ENCODE results near the gene SFRP2. TPM values are rescaled to one million over a fixed set of nuclear protein-coding genes. Genes with fewer than 3 reads are reported as not detected.

The SFRP2 gene
- total RNA-seq, 2 donors from 2014 or later = 11.9 to 12.5 TPM

- intact Hi-C loops (cut with DNase I) = no loop called here
- TF ChIP-seq POLR2A (IDR thresholded peaks at IDR 0.05) (no peak), CTCF (IDR thresholded peaks at IDR 0.05) (no peak)
- Histone ChIP-seq H3K4me3 (no peak overlapping the region), H3K27me3 (no peaks in the 10 kb centered on the region), H3K27ac (no peak overlapping the region), H3K4me1 (peaks cover 3% of the 10 kb centered on the region), H3K9me3 (no peaks in the 10 kb centered on the region), H3K36me3 (replicated peaks in 1 of 2; ENCODE audit: insufficient read depth in 1 of 2, low read depth in 2 of 2) (no peaks in the 10 kb centered on the region)
- WGBS, 2 donors = 23 to 24% methylated on average over 3 of the region's 3 CpGs
- no peak for ATAC-seq
- no peak for DNase-seq
Measured at GRCh38 chr4:153804722-153805121, 15.8 kb upstream of the SFRP2 start.

- ATAC-seq (no peak), DNase-seq (no peak)
- intact Hi-C loops (cut with DNase I) = no loop called here
- H3K27me3 ChIP-seq = no peaks in the 10 kb centered on the region
- TF ChIP-seq POLR2A (IDR thresholded peaks at IDR 0.05) (no peak), CTCF (IDR thresholded peaks at IDR 0.05) (no peak)
- no peaks in the 10 kb centered on the region for H3K9me3 ChIP-seq
- peaks cover 8% of the 10 kb centered on the region for H3K4me1 ChIP-seq
- no peak overlapping the region for H3K27ac ChIP-seq
- WGBS, 2 donors = 16 to 19% methylated on average over 2 of the region's 2 CpGs
- no peaks in the 10 kb centered on the region for H3K36me3 ChIP-seq (replicated peaks in 1 of 2; ENCODE audit: insufficient read depth in 1 of 2, low read depth in 2 of 2)
- H3K4me3 ChIP-seq = no peak overlapping the region
Measured at GRCh38 chr4:153799694-153800074, 10.8 kb upstream of the SFRP2 start.

GRCh38 chr4:153798901-153799693 is 10.2 kb upstream of the SFRP2 start:
- Histone ChIP-seq H3K4me3 (no peak overlapping the region), H3K36me3 (replicated peaks in 1 of 2; ENCODE audit: insufficient read depth in 1 of 2, low read depth in 2 of 2) (no peaks in the 10 kb centered on the region), H3K27me3 (no peaks in the 10 kb centered on the region), H3K4me1 (peaks cover 8% of the 10 kb centered on the region), H3K9me3 (no peaks in the 10 kb centered on the region), H3K27ac (no peak overlapping the region)
- WGBS, 2 donors = 88 to 92% methylated on average over 3 of the region's 3 CpGs
- DNase-seq = no peak
- no peak for ATAC-seq
- TF ChIP-seq CTCF (IDR thresholded peaks at IDR 0.05) (no peak), POLR2A (IDR thresholded peaks at IDR 0.05) (no peak)
- intact Hi-C loops (cut with DNase I) = no loop called here

DNA sequence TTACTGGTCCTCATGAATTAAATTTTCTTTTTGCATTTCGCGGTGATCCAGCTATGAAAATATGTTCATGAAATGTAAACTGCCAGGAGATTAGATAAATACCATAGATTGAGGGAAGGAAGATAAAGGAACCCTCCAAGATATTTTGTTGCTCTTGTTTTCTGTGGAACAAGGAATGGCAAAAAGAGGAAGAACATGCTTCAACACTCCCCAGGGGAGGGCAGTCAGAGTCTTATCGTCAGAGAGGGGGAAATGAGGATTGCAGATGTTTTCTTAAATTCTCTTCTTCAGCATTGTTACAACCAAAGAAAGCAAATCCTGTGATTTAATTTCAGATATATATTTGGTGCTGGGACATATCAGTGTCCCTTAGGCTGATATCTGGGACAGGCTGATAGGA is 9.5 kb upstream of the SFRP2 start:
- no peak for TF ChIP-seq CTCF (IDR thresholded peaks at IDR 0.05)
- no peak for TF ChIP-seq POLR2A (IDR thresholded peaks at IDR 0.05)
- no peak for ATAC-seq
- 60 to 76% methylated on average over 3 of the region's 3 CpGs for WGBS, 2 donors
- Histone ChIP-seq H3K36me3 (replicated peaks in 1 of 2; ENCODE audit: insufficient read depth in 1 of 2, low read depth in 2 of 2) (no peaks in the 10 kb centered on the region), H3K4me3 (no peak overlapping the region), H3K27ac (no peak overlapping the region), H3K27me3 (no peaks in the 10 kb centered on the region), H3K4me1 (peaks cover 8% of the 10 kb centered on the region), H3K9me3 (no peaks in the 10 kb centered on the region)
- DNase-seq = no peak
- intact Hi-C loops (cut with DNase I) = no loop called here

DNA sequence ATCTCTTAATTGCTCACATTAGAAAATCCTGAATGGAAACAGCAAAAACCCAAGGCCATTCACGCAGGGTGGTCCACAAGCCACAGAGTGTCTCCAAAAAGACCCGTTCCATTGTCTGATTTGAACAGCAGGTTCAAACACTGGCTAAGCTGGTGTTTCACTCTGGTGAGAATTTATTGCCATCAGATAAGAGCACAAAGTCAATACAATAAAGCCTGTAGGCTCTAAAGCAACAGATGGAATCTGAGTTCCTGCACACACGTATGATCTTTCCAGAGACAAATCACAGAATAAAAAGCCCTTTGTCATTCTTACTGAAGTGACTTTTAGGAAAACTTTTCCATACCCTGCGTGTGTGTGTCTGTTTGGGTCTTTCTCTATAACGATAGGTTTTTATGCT is 5.1 kb upstream of the SFRP2 start:
- TF ChIP-seq CTCF (IDR thresholded peaks at IDR 0.05) = no peak
- TF ChIP-seq POLR2A (IDR thresholded peaks at IDR 0.05) = no peak
- DNase-seq (no peak), ATAC-seq (no peak)
- H3K4me1 ChIP-seq = peaks cover 33% of the 10 kb centered on the region
- no peaks in the 10 kb centered on the region for H3K36me3 ChIP-seq (replicated peaks in 1 of 2; ENCODE audit: insufficient read depth in 1 of 2, low read depth in 2 of 2)
- no peak overlapping the region for H3K4me3 ChIP-seq
- intact Hi-C loops (cut with DNase I) = no loop called here
- 39 to 50% methylated on average over 5 of the region's 5 CpGs for WGBS, 2 donors
- peaks cover 5 to 20% of the 10 kb centered on the region in 2 donors for H3K27me3 ChIP-seq
- H3K9me3 ChIP-seq = no peaks in the 10 kb centered on the region
- no peak overlapping the region for H3K27ac ChIP-seq

Measured in body of pancreas (tissue), 4 donors.